Endodermal cell (in vitro differentiated cells): Measurements from ENCODE around the gene PDF. TPM values are rescaled to one million over a fixed set of nuclear protein-coding genes. Genes with fewer than 3 reads are reported as not detected.

Source experiments
- DNase-seq: peaks from one replicate; pipeline ENCODE4 v3.0.0-alpha.2; 2017
- H3K27ac ChIP-seq: 2 replicates; pipeline ENCODE4 v1.5.1; 2013; ENCODE audit warnings: mild to moderate bottlenecking, low read depth, low read length, moderate library complexity
- H3K27me3 ChIP-seq: 2 replicates; pipeline ENCODE4 v1.6.1; 2013; ENCODE audit warnings: mild to moderate bottlenecking, low read length, moderate library complexity; ENCODE audit not compliant: insufficient read depth, control insufficient read depth, poor library complexity, severe bottlenecking
- H3K36me3 ChIP-seq: 2 replicates; pipeline ENCODE4 v1.7.0; 2013; ENCODE audit warnings: mild to moderate bottlenecking, low read length, moderate library complexity; ENCODE audit not compliant: control insufficient read depth, insufficient read depth
- H3K4me1 ChIP-seq: one replicate; pipeline ENCODE4 v1.7.0; 2013; ENCODE audit warnings: low read length; ENCODE audit not compliant: control insufficient read depth, insufficient read depth
- H3K4me3 ChIP-seq: 2 replicates; pipeline ENCODE4 v1.5.1; 2013; ENCODE audit warnings: mild to moderate bottlenecking, low read length, moderate library complexity
- H3K9ac ChIP-seq: 2 replicates; pipeline ENCODE4 v1.6.1; 2013; ENCODE audit warnings: mild to moderate bottlenecking, low read length, moderate library complexity; ENCODE audit not compliant: poor library complexity, severe bottlenecking; ENCODE audit errors: extremely low read depth
- H3K9me3 ChIP-seq: 2 replicates; pipeline ENCODE4 v1.6.1; 2013; ENCODE audit warnings: mild to moderate bottlenecking, low read length, moderate library complexity; ENCODE audit not compliant: control insufficient read depth
- H3K27ac Mint-ChIP-seq: 2 replicates; pipeline ENCODE4 v1.8.0; 2020; ENCODE audit warnings: mixed read lengths
- H3K27me3 Mint-ChIP-seq: 2 replicates; pipeline ENCODE4 v1.8.0; 2021; ENCODE audit warnings: mild to moderate bottlenecking, mixed read lengths; ENCODE audit not compliant: insufficient read depth
- H3K36me3 Mint-ChIP-seq: 2 replicates; pipeline ENCODE4 v1.8.0; 2020; ENCODE audit warnings: low read depth, mixed read lengths
- H3K4me1 Mint-ChIP-seq: 2 replicates; pipeline ENCODE4 v1.8.0; 2020; ENCODE audit warnings: mixed read lengths
- H3K4me3 Mint-ChIP-seq: 2 replicates; pipeline ENCODE4 v1.8.0; 2020; ENCODE audit warnings: mild to moderate bottlenecking, moderate library complexity, mixed read lengths
- H3K9me3 Mint-ChIP-seq: 2 replicates; pipeline ENCODE4 v1.8.0; 2020; ENCODE audit warnings: mild to moderate bottlenecking, mixed read lengths
- WGBS, 2 experiments: methylation state at CpG; one replicate each; pipeline versions ENCODE4 v1.1.5 to v1.1.7; 2013; ENCODE audit warnings: missing lambda C conversion rate in 2 of 2, mixed read lengths in 1 of 2; ENCODE audit not compliant: insufficient coverage in 1 of 2, insufficient read length in 1 of 2; 5-methylcytosine and 5-hydroxymethylcytosine counted together
- long read RNA-seq, 4 experiments: library from polyadenylated mRNA in 2 of 4; library from RNA in 1 of 4; library from capped mRNA in 1 of 4; stranded (forward) in 3 of 4; unstranded in 1 of 4; transcript quantifications; one replicate each; pipeline ENCODE4 v2.0.0, GENCODE V29; 2020 to 2021; ENCODE audit warnings: inconsistent platforms in 1 of 4
- polyA plus RNA-seq, 2 experiments: library from polyadenylated mRNA; stranded (reverse); fragments of 50-300 nt; gene quantifications; one replicate each; pipeline ENCODE4 v1.2.3, GENCODE V29; 2013
- total RNA-seq, 2 donors: library from RNA; stranded (reverse); fragmentation: NEBNext Ultra II Directional in 1 of 2; extraction: Animal tissue kit (Norgen Biotek cat#: 25700) in 1 of 2; gene quantifications; 2 replicates in 1 of 2; 3 replicates in 1 of 2; pipeline ENCODE4 v1.2.1, GENCODE V29; 2021
- TF ChIP-seq, protein P1 (sequence below): fragments of 200-600 bp; sonication (generic); conservative IDR thresholded peaks from 2 replicates; pipeline ENCODE4 v1.5.0; 2021; ENCODE audit warnings: antibody characterized with exemption, mild to moderate bottlenecking

The PDF gene, protein sequence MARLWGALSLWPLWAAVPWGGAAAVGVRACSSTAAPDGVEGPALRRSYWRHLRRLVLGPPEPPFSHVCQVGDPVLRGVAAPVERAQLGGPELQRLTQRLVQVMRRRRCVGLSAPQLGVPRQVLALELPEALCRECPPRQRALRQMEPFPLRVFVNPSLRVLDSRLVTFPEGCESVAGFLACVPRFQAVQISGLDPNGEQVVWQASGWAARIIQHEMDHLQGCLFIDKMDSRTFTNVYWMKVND
- total RNA-seq = 10 to 100 TPM; 12.2 to 19.8 TPM
- polyA plus RNA-seq (2013, experiment 1 of 2) = 9.4 TPM
- 7.7 TPM for polyA plus RNA-seq (2013, experiment 2 of 2)
- long read RNA-seq, experiment 1, transcript PDF-201 (2 exons, 1,158 nt) = major isoform, 10 of 10 reads
- long read RNA-seq, experiment 1, partial matches to known transcripts = 0 of 10 reads
- long read RNA-seq, experiment 1, other reads (novel, unspliced or antisense) = 0 of 10 reads
- long read RNA-seq, experiment 2, transcript PDF-201 (2 exons, 1,158 nt) = major isoform, 19 of 19 reads
- long read RNA-seq, experiment 2, partial matches to known transcripts = 0 of 19 reads
- long read RNA-seq, experiment 2, other reads (novel, unspliced or antisense) = 0 of 19 reads
- long read RNA-seq, experiment 3, transcript PDF-201 (2 exons, 1,158 nt) = major isoform, 19 of 19 reads
- long read RNA-seq, experiment 3, partial matches to known transcripts = 0 of 19 reads
- long read RNA-seq, experiment 3, other reads (novel, unspliced or antisense) = 0 of 19 reads
- long read RNA-seq, experiment 4 = 0 reads

DNA sequence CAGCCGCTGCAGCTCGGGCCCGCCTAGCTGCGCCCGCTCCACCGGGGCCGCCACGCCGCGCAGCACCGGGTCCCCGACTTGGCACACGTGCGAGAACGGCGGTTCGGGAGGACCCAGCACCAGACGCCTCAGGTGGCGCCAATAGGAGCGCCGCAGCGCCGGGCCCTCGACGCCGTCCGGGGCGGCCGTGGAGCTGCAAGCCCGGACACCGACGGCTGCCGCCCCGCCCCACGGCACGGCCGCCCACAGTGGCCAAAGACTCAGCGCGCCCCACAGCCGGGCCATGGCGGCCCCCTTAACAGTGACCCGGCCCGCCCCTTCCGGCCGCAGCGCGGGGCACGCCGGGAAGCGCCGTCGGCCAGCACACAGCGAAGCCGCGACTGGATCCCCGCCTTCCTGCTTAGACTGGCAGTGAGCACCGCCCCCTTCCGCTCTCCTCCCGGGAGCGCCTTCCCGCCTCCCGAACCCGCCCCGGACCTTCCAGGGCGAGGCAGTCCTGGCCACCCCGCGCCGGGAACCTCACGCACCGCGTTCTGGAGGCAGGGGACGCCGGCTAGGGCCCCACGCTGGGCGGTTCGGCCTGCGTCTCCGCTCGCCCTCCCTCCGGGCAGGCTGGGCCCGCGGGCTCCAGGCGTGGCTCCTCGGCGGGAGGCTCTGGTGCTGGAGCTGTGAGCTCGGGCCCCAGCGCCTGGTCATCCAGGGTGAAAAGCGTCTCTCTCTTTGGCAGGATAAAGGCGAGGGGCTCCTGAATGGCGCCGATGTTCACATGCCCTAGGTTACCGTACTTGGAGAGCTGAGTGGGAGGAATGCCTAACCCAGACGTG lies at the start of gene PDF:
Gene PDF (minus strand): TSS at position 303 of the 824 bp plus-strand sequence. CDS start 18 bp downstream, at position 285.
- Histone ChIP-seq H3K27me3 (no peaks in the 10 kb centered on the region), H3K4me1 (no peaks in the 10 kb centered on the region), H3K4me3 (peak within 1 kb of the TSS; percentile 88), H3K9ac (peak within 1 kb of the TSS; percentile 47), H3K27ac (peak within 1 kb of the TSS; percentile 92), H3K36me3 (peaks cover 76% of the 10 kb centered on the region), H3K9me3 (no peaks in the 10 kb centered on the region)
- H3K9me3 Mint-ChIP-seq = no peaks in the 10 kb centered on the region
- TF ChIP-seq, protein P1, sequence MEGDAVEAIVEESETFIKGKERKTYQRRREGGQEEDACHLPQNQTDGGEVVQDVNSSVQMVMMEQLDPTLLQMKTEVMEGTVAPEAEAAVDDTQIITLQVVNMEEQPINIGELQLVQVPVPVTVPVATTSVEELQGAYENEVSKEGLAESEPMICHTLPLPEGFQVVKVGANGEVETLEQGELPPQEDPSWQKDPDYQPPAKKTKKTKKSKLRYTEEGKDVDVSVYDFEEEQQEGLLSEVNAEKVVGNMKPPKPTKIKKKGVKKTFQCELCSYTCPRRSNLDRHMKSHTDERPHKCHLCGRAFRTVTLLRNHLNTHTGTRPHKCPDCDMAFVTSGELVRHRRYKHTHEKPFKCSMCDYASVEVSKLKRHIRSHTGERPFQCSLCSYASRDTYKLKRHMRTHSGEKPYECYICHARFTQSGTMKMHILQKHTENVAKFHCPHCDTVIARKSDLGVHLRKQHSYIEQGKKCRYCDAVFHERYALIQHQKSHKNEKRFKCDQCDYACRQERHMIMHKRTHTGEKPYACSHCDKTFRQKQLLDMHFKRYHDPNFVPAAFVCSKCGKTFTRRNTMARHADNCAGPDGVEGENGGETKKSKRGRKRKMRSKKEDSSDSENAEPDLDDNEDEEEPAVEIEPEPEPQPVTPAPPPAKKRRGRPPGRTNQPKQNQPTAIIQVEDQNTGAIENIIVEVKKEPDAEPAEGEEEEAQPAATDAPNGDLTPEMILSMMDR = no peak
- no peaks in the 10 kb centered on the region for H3K27me3 Mint-ChIP-seq
- peaks cover 21% of the 10 kb centered on the region for H3K4me1 Mint-ChIP-seq
- WGBS, 2 experiments = 5 to 19% methylated on average over 17 to 93 of the region's 93 CpGs
- H3K36me3 Mint-ChIP-seq = peaks cover 69% of the 10 kb centered on the region
- H3K27ac Mint-ChIP-seq = peak within 1 kb of the TSS; percentile 93
- DNase-seq = peak; percentile 98
- H3K4me3 Mint-ChIP-seq = peak within 1 kb of the TSS; percentile 70

DNA sequence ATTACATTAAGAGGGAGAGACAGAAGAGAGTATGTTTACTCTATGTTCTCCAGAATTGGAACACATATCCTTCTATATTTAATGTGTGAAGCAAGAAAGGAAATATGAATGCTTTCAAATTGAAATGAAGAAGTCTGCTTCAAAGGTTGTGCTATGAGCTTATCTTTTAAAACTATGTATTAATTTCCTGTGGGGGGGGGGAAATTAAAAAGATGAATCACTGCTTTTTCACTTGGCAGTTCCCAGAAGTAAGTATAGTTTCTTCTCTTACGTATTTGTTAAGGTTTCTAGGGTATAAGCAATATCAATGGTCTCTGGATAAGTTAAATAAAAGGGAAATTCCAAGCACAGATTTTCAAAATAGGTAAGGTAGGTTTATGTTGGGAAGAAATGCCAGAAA lies 48.4 kb upstream of the PDF start:
- H3K9me3 ChIP-seq = no peaks in the 10 kb centered on the region
- no peak overlapping the region for H3K4me3 ChIP-seq
- Mint-ChIP-seq H3K4me1 (no peaks in the 10 kb centered on the region), H3K9me3 (no peaks in the 10 kb centered on the region), H3K4me3 (no peak overlapping the region), H3K27me3 (no peaks in the 10 kb centered on the region), H3K36me3 (peaks cover 71% of the 10 kb centered on the region), H3K27ac (no peak overlapping the region)
- DNase-seq = no peak
- 100% methylated on average over 1 of the region's 1 CpG; no CpG with 5 or more reads in 1 of the 2 experiments for WGBS, 2 experiments
- no peak overlapping the region for H3K27ac ChIP-seq
- no peak overlapping the region for H3K9ac ChIP-seq
- TF ChIP-seq, protein P1 = no peak
- peaks cover 83% of the 10 kb centered on the region for H3K36me3 ChIP-seq
- no peaks in the 10 kb centered on the region for H3K4me1 ChIP-seq
- no peaks in the 10 kb centered on the region for H3K27me3 ChIP-seq

DNA sequence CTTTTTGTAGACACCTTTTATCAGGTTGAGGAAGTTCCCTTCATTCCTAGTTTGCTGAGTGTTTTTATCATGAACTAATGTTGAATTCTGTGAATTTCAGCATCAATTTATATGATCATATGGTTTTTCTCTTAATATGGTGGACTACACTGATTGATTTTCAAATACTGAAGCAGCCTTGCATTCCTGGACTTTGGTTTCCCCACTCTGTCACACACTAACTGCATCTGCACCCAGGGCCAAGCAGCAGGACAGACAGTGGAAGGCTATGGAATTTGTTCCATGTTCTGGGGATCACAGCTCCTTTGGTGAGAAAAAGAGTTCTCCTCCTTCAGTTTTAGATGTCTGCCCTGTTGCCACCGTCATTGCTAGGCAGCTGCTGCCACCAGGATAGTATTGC lies 47.6 kb upstream of the PDF start:
- no peak overlapping the region for H3K4me3 Mint-ChIP-seq
- no peaks in the 10 kb centered on the region for H3K27me3 Mint-ChIP-seq
- Histone ChIP-seq H3K27ac (no peak overlapping the region), H3K9ac (no peak overlapping the region), H3K36me3 (peaks cover 76% of the 10 kb centered on the region), H3K27me3 (no peaks in the 10 kb centered on the region), H3K9me3 (no peaks in the 10 kb centered on the region), H3K4me1 (no peaks in the 10 kb centered on the region), H3K4me3 (no peak overlapping the region)
- no peak for DNase-seq
- H3K36me3 Mint-ChIP-seq = peaks cover 71% of the 10 kb centered on the region
- WGBS, 2 experiments = 92% methylated on average over 1 of the region's 1 CpG; no CpG with 5 or more reads in 1 of the 2 experiments
- H3K4me1 Mint-ChIP-seq = peaks cover under 1% of the 10 kb centered on the region
- H3K9me3 Mint-ChIP-seq = no peaks in the 10 kb centered on the region
- TF ChIP-seq, protein P1 = no peak
- no peak overlapping the region for H3K27ac Mint-ChIP-seq
